Right lobe of liver (tissue), 6 donors: ENCODE data around the gene LITAFD. TPM values are rescaled to one million over a fixed set of nuclear protein-coding genes. Genes with fewer than 3 reads are reported as not detected.

Source experiments
- ATAC-seq, 4 donors: fragments of 200-7000 bp; cut with Tn5 transposase; one replicate each; pipeline ENCODE4 v1.9.1; 2020; ENCODE audit warnings: mild to moderate bottlenecking in 4 of 4, moderate library complexity in 4 of 4
- DNase-seq, 3 donors: peaks; one replicate each; pipeline ENCODE4 v3.0.0-alpha.2; 2020
- H3K27ac ChIP-seq, 3 donors: fragments of 200-600 bp; one replicate each; pipeline ENCODE4 v1.8.0; 2022
- H3K27me3 ChIP-seq, 2 donors: fragments of 200-600 bp; one replicate each; pipeline ENCODE4 v1.8.0; 2022
- H3K36me3 ChIP-seq, 4 donors: fragments of 200-600 bp; sonication (generic) in 1 of 4; one replicate each; pipeline versions ENCODE4 v1.5.1 to v1.8.0; 2017 to 2022; ENCODE audit warnings: control low read depth in 1 of 4
- H3K4me1 ChIP-seq, 4 donors: fragments of 200-600 bp; sonication (generic) in 1 of 4; one replicate each; pipeline versions ENCODE4 v1.5.1 to v1.8.0; 2017 to 2022; ENCODE audit warnings: control low read depth in 1 of 4
- H3K4me3 ChIP-seq, 3 donors: fragments of 200-600 bp; one replicate each; pipeline ENCODE4 v1.8.0; 2022
- H3K9me3 ChIP-seq, 4 donors: fragments of 200-600 bp; sonication (generic) in 1 of 4; one replicate each; pipeline versions ENCODE4 v1.5.1 to v1.8.0; 2017 to 2022; ENCODE audit warnings: control low read depth in 1 of 4
- POLR2A ChIP-seq: fragments of 450-650 bp; IDR thresholded peaks from one replicate; pipeline ENCODE4 v1.6.1; 2017; ENCODE audit warnings: antibody characterized with exemption, mild to moderate bottlenecking
- WGBS: methylation state at CpG from one replicate; pipeline ENCODE4 v1.1.6; 2018; ENCODE audit warnings: low coverage, low lambda C conversion rate; ENCODE audit not compliant: insufficient coverage; ENCODE audit errors: missing lambda C conversion rate; 5-methylcytosine and 5-hydroxymethylcytosine counted together
- intact Hi-C, 2 donors: fragments of 100-400 bp; cut with DNase I; formaldehyde crosslinking; loops; one replicate each; pipeline versions ENCODE4 v1.11.2 to v1.14.1; 2022
- total RNA-seq, 6 experiments: library from RNA; depleted of rRNA in 2 of 6; stranded (reverse); fragments of >200 nt in 2 of 6; fragmentation: NEBNext Ultra II Directional in 3 of 6; extraction: Animal tissue kit (Norgen Biotek cat#: 25700) in 3 of 6; gene quantifications; one replicate each; pipeline versions ENCODE4 v1.1.0 to v1.2.4, GENCODE V29; 2016 to 2023
- TF ChIP-seq, protein P1 (sequence below), 4 donors: fragments of 200-600 bp in 3 of 4; fragments of 450-650 bp in 1 of 4; IDR thresholded peaks; one replicate each; pipeline versions ENCODE4 v1.5.1 to v1.8.0; 2016 to 2022; ENCODE audit warnings: antibody characterized with exemption in 4 of 4, mild to moderate bottlenecking in 2 of 4
- donor health status: DM: no; HTN: yes; CAD: no.
- donor health status: DM: no; HTN: no; CAD: no.
- donor health status: DM: no; HTN: no; CAD: no.
- donor health status: DM: no; HTN: yes; CAD: no.
- donor health status: DM: no; HTN: yes; CAD: no.

The LITAFD gene
- total RNA-seq, 6 experiments from 2014 or later, result not detected

DNA sequence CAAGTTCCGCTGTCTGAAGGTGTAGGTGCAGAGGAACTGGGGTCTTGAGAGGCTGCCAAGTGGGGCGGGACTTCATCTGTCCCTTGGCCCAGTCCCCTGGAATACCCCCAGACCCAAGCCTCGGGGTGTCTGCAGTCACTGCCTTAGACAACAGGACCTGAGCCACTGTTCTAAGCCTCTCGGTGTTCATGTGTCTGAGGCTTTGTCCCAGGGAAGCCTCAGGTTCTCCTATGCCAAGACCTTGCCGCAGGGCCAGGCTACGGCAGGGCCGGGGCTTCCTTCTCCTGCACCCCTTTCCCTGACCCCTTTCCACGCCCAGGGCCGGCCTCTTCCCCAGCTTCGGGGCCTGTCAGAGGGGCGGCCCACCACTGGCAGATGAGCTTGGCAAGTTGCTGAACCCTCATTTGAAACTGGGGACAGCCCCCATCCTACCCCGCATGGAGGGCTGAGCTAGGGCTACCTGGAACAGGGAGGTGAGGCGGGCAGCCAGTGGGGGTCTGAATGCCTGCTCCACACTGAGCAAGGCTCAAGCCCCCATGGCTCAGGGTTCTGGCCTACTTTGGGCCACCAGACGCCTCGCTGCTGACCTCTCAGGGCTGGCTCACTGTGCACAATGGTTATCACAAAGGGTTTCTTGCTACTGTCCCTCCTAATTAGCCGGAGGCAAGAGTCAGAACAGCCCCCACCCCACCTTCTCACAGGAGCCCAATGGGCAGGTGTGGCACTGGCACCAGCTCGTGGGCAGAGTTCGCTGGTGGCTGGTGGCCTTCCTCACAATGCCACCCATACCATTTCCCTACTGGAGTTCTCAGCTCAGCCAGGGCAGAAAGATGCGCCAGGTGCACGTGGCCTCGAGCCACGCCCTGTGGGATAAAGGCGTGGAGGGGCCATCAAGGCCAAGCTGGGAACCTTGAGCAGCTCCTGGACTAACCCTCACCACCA is 7.1 kb downstream of the LITAFD start:
- H3K36me3 ChIP-seq, result peaks cover 1 to 37% (median 12%) of the 10 kb centered on the region in 4 donors
- ATAC-seq, result peak in 1 of 4 donors; percentile 3
- no peak overlapping the region for H3K4me3 ChIP-seq
- DNase-seq, result peak in 1 of 3 donors; percentile 42
- TF ChIP-seq, protein P1, sequence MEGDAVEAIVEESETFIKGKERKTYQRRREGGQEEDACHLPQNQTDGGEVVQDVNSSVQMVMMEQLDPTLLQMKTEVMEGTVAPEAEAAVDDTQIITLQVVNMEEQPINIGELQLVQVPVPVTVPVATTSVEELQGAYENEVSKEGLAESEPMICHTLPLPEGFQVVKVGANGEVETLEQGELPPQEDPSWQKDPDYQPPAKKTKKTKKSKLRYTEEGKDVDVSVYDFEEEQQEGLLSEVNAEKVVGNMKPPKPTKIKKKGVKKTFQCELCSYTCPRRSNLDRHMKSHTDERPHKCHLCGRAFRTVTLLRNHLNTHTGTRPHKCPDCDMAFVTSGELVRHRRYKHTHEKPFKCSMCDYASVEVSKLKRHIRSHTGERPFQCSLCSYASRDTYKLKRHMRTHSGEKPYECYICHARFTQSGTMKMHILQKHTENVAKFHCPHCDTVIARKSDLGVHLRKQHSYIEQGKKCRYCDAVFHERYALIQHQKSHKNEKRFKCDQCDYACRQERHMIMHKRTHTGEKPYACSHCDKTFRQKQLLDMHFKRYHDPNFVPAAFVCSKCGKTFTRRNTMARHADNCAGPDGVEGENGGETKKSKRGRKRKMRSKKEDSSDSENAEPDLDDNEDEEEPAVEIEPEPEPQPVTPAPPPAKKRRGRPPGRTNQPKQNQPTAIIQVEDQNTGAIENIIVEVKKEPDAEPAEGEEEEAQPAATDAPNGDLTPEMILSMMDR (IDR thresholded peaks at IDR 0.05), result no peak
- no peak for TF ChIP-seq POLR2A
- H3K27ac ChIP-seq, result no peak overlapping the region
- H3K4me1 ChIP-seq, result no peaks in the 10 kb centered on the region
- intact Hi-C loops, result loop anchor here (10.0 kb wide), 2 partner anchors 234 to 324 kb away; no protein-coding TSS in a partner anchor
- H3K27me3 ChIP-seq, result no peaks in the 10 kb centered on the region
- WGBS, result 73% methylated on average over 6 of the region's 23 CpGs
- H3K9me3 ChIP-seq, result no peaks in the 10 kb centered on the region

DNA sequence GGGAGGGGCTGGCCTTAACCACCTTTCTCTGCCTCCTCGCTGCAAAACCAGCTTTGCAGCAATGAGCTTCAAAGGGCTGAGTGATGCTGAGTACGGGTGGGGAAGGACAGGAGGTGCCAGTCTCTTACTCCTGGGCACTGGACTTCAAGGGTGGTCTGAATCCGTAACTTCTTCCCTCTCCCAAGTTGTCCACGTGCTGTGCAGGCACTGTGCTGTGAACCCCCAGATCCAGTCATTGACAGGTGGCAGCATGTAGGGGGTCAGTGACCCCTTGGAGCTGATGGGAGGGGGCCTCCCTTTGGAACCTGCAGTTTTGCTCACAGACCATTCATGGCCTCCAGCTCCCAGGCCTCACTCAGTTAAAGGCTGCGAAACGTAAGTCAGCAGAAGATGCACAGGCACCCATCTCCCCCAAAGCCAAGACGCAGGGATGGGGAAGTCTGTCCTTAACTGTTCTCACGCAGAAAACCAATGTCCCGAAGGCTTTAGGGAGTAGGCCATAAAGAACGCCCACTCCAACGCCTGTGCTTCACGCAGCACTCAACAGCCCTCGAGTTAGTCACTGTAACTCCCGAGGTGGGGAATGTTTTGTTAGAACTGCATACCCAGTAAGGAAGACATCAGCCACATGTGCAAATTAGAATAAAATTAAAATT is 7.9 kb downstream of the LITAFD start:
- ATAC-seq (no peak), DNase-seq (peak in 1 of 3 donors; percentile 28)
- no peak overlapping the region for H3K4me3 ChIP-seq
- no peaks in the 10 kb centered on the region for H3K4me1 ChIP-seq
- H3K36me3 ChIP-seq, result peaks cover 9 to 45% (median 19%) of the 10 kb centered on the region in 4 donors
- no peak overlapping the region for H3K27ac ChIP-seq
- no peak for TF ChIP-seq POLR2A
- TF ChIP-seq, protein P1 (IDR thresholded peaks at IDR 0.05), result no peak
- H3K27me3 ChIP-seq, result no peaks in the 10 kb centered on the region
- no peaks in the 10 kb centered on the region for H3K9me3 ChIP-seq
- intact Hi-C loops, result loop anchor here (10.0 kb wide), 3 partner anchors 115 to 325 kb away; no protein-coding TSS in a partner anchor
- 81% methylated on average over 8 of the region's 14 CpGs for WGBS

DNA sequence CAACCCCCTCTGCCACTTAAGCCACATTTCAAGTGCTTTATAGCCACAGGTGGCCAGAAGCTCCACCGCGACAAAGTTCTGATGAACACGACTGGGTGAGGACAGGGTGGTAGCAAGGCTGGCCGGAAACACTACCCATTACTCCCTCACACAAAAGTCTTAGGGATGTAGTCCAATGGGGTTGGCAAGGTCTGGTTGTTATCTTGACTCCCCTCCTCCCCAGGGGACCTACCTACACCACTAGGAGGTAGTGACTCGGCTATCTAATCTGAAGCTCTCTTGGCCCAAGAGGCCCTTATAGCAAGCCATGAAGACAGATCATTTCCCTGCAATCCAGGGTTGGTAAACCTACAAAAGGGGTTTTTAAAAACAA is 8.4 kb downstream of the LITAFD start:
- Histone ChIP-seq H3K4me1 (no peaks in the 10 kb centered on the region), H3K9me3 (no peaks in the 10 kb centered on the region), H3K4me3 (no peak overlapping the region), H3K27me3 (no peaks in the 10 kb centered on the region), H3K27ac (no peak overlapping the region), H3K36me3 (peaks cover 12 to 50% (median 24%) of the 10 kb centered on the region in 4 donors)
- intact Hi-C loops, result loop anchor here in 1 of 2 donors (10.0 kb wide), 1 partner anchor 114 kb away; no protein-coding TSS in a partner anchor
- DNase-seq, result peak in 1 of 3 donors; percentile 16
- WGBS, result 95% methylated on average over 4 of the region's 5 CpGs
- TF ChIP-seq, protein P1 (IDR thresholded peaks at IDR 0.05), result no peak
- no peak for TF ChIP-seq POLR2A
- no peak for ATAC-seq

DNA sequence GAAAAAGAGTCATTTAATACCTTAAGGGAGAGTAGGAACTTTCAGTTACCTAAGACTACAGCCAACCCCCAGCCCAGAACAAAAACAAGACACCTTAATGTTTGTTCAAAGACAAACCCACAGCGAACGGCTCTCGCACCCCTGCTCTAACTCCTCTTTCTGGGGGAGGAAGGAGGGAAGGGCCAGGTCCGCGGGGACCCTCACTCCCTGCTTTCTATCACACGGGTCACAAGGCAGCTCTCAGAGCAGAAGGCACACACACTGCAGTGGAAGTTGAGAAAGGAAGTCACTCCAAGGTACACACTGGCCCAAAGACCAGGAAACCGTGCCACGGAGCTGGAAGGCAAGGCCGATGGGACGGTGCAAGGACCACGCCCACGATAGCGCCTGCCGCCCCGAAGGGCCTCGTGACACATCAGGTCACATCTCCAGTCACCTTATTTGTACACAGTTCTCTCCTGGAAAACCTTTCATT is 10.0 kb downstream of the LITAFD start:
- TF ChIP-seq, protein P1 (IDR thresholded peaks at IDR 0.05), result no peak
- no peak for TF ChIP-seq POLR2A
- H3K27ac ChIP-seq, result no peak overlapping the region
- intact Hi-C loops, result loop anchor here in 1 of 2 donors (10.0 kb wide), 1 partner anchor 113 kb away; no protein-coding TSS in a partner anchor
- no peaks in the 10 kb centered on the region for H3K27me3 ChIP-seq
- H3K4me1 ChIP-seq, result no peaks in the 10 kb centered on the region
- ATAC-seq, result no peak
- no peaks in the 10 kb centered on the region for H3K9me3 ChIP-seq
- H3K36me3 ChIP-seq, result peaks cover 21 to 66% (median 32%) of the 10 kb centered on the region in 4 donors
- peak in 1 of 3 donors; percentile 42 for DNase-seq
- no peak overlapping the region for H3K4me3 ChIP-seq
- 93% methylated on average over 9 of the region's 16 CpGs for WGBS
